Pancreas (tissue), 10 donors: Measurements from ENCODE around the gene PRTG. TPM values are rescaled to one million over a fixed set of nuclear protein-coding genes. Genes with fewer than 3 reads are reported as not detected.

Source experiments
- ATAC-seq, 4 donors: fragments of 200-7000 bp; cut with Tn5 transposase; one replicate each; pipeline versions ENCODE4 v1.8.0 to v1.9.1; 2020; ENCODE audit warnings: mild to moderate bottlenecking in 4 of 4, moderate library complexity in 4 of 4
- DNase-seq, 6 donors: peaks; one replicate each; pipeline ENCODE4 v3.0.0-alpha.2; 2020
- FAIRE-seq: peaks from 2 replicates; lab custom pipeline; 2012; peaks lifted over from hg19 to GRCh38; lab: Jason Lieb, UNC
- H3K27ac ChIP-seq, 4 donors: fragments of 200-600 bp; sonication (generic); 1 replicate in 3 of 4; 2 replicates in 1 of 4; pipeline versions ENCODE4 v1.5.0 to v1.8.0; 2020
- H3K27me3 ChIP-seq, 4 donors: fragments of 200-600 bp; one replicate each; pipeline ENCODE4 v1.8.0; 2021
- H3K36me3 ChIP-seq, 3 donors: fragments of 200-600 bp; sonication (generic) in 1 of 3; one replicate each; pipeline versions ENCODE4 v1.5.0 to v1.8.0; 2020 to 2021
- H3K4me1 ChIP-seq, 3 donors: fragments of 200-600 bp; one replicate each; pipeline ENCODE4 v1.8.0; 2021
- H3K4me3 ChIP-seq, 4 donors: fragments of 200-600 bp; sonication (generic) in 2 of 4; one replicate each; pipeline versions ENCODE4 v1.5.0 to v1.8.0; 2020 to 2021
- H3K9me3 ChIP-seq, 4 donors: fragments of 200-600 bp; one replicate each; pipeline ENCODE4 v1.8.0; 2021
- WGBS, 2 donors: extraction: QIAGEN DNeasy Blood & Tissue Kit; methylation state at CpG; one replicate each; pipeline ENCODE4 v1.1.7; 2013; 5-methylcytosine and 5-hydroxymethylcytosine counted together
- intact Hi-C, 3 donors: fragments of 100-400 bp; cut with DNase I; formaldehyde crosslinking; loops; one replicate each; pipeline versions ENCODE4 v1.11.1 to v1.14.2; 2022
- polyA plus RNA-seq, 2 donors: library from polyadenylated mRNA; stranded (reverse); fragments of 200-250 nt; gene quantifications; one replicate each; pipeline ENCODE4 v1.2.3, GENCODE V29; 2013
- total RNA-seq, 6 donors: library from RNA; stranded (reverse); fragmentation: NEBNext Ultra II Directional in 4 of 6; extraction: Animal tissue kit (Norgen Biotek cat#: 25700) in 4 of 6; gene quantifications; one replicate each; pipeline versions ENCODE4 v1.2.1 to v1.2.4, GENCODE V29; 2021 to 2023
- TF ChIP-seq, protein P1 (sequence below), 4 donors: fragments of 200-600 bp; sonication (generic) in 3 of 4; IDR thresholded peaks; one replicate each; pipeline versions ENCODE4 v1.5.0 to v1.8.0; 2021; ENCODE audit warnings: antibody characterized with exemption in 4 of 4
- donor health status: healthy with polysubstance abuse.
- donor health status: DM: no; HTN: no; CAD: no; lungs with moderate emphysema.
- donor health status: DM: no; HTN: no; CAD: no.
- donor health status: control.
- donor health status: control.
- donor health status: Bipolar disorder and iron deficiency.
- donor health status: DM: yes; HTN: yes; CAD: no.
- donor health status: DM: no; HTN: no; CAD: no.
- donor health status: DM: no; HTN: no; CAD: no.
- donor health status: DM: yes; HTN: yes; CAD: no.

The PRTG gene
- total and polyA plus RNA-seq, 8 donors, result 0.05 to 0.35 (median 0.22) TPM

DNA sequence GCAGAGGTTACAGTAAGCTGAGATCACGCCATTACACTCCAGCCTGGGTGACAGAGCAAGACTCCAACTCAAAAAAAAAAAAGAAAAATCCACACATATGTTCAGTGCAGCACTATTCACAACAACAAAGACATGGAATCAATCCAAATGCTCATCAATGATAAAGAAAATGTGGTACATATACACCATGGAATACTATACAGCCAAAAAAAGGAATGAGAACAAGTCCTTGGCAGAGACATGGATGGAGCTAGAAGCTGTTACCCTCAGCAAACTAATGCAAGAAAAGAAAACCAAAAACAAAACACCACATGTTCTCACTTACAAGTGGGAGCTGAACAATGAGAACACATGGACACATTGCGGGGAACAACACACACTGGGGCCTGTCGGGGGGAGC lies 180.4 kb downstream of the PRTG start:
- intact Hi-C loops, result no loop called here
- no peaks in the 10 kb centered on the region for H3K36me3 ChIP-seq
- no peak overlapping the region for H3K27ac ChIP-seq
- no peak for DNase-seq
- no peaks in the 10 kb centered on the region for H3K4me1 ChIP-seq
- 81 to 83% methylated on average over 3 of the region's 3 CpGs for WGBS, 2 donors
- H3K27me3 ChIP-seq, result no peaks in the 10 kb centered on the region
- no peak overlapping the region for H3K4me3 ChIP-seq
- no peak for FAIRE-seq
- H3K9me3 ChIP-seq, result no peaks in the 10 kb centered on the region
- TF ChIP-seq, protein P1, sequence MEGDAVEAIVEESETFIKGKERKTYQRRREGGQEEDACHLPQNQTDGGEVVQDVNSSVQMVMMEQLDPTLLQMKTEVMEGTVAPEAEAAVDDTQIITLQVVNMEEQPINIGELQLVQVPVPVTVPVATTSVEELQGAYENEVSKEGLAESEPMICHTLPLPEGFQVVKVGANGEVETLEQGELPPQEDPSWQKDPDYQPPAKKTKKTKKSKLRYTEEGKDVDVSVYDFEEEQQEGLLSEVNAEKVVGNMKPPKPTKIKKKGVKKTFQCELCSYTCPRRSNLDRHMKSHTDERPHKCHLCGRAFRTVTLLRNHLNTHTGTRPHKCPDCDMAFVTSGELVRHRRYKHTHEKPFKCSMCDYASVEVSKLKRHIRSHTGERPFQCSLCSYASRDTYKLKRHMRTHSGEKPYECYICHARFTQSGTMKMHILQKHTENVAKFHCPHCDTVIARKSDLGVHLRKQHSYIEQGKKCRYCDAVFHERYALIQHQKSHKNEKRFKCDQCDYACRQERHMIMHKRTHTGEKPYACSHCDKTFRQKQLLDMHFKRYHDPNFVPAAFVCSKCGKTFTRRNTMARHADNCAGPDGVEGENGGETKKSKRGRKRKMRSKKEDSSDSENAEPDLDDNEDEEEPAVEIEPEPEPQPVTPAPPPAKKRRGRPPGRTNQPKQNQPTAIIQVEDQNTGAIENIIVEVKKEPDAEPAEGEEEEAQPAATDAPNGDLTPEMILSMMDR (IDR thresholded peaks at IDR 0.05), result no peak
- ATAC-seq, result no peak

Other genes starting within 250 kb of the PRTG start
- 1 to 10 TPM in 4 of 6 donors, under 1 TPM in 2; 0.42 to 2.0 (median 1.2) TPM for gene DNAAF4, start 234.9 kb downstream of the PRTG start, total RNA-seq
- gene DNAAF4, start 234.9 kb downstream of the PRTG start, polyA plus RNA-seq, result 1 to 10 TPM; 3.3 to 5.1 TPM
- 1 to 10 TPM; 1.4 to 2.3 (median 2.2) TPM for gene PYGO1, start 154.8 kb downstream of the PRTG start, total RNA-seq
- gene PYGO1, start 154.8 kb downstream of the PRTG start, polyA plus RNA-seq, result under 1 TPM; 0.34 to 0.73 TPM